Neural cell (in vitro differentiated cells): ENCODE data around the gene MAP3K20. TPM values are rescaled to one million over a fixed set of nuclear protein-coding genes. Genes with fewer than 3 reads are reported as not detected.

Experiments used
- H2AFZ ChIP-seq: fragments of 200-600, 300-800 bp; sonication (generic), shearing (Covaris generic); 2 replicates; pipeline ENCODE4 v1.6.0; 2014; ENCODE audit warnings: low read depth, mild to moderate bottlenecking, antibody characterized with exemption, low read length, moderate library complexity
- H3F3A ChIP-seq: fragments of 200-600 bp; shearing (Covaris generic); 2 replicates; pipeline ENCODE4 v1.6.1; 2016; ENCODE audit warnings: mild to moderate bottlenecking, moderate library complexity, mixed read lengths, antibody characterized with exemption, low read length; ENCODE audit not compliant: insufficient read depth, poor library complexity, severe bottlenecking
- H3K27ac ChIP-seq: fragments of 200-600, 300-800 bp; sonication (generic), shearing (Covaris generic); 2 replicates; pipeline ENCODE4 v1.5.1; 2014; ENCODE audit warnings: mild to moderate bottlenecking, low read length, moderate library complexity
- H3K27me3 ChIP-seq: fragments of 300-800, 200-600 bp; sonication (generic), shearing (Covaris generic); 2 replicates; pipeline ENCODE4 v1.6.0; 2014; ENCODE audit warnings: mild to moderate bottlenecking, low read depth, low read length, moderate library complexity; ENCODE audit not compliant: insufficient read depth
- H3K36me3 ChIP-seq: fragments of 300-800, 200-600 bp; sonication (generic), shearing (Covaris generic); 2 replicates; pipeline ENCODE4 v1.5.1; 2014; ENCODE audit warnings: mild to moderate bottlenecking, antibody characterized with exemption, low read length, moderate library complexity; ENCODE audit not compliant: insufficient read depth
- H3K4me2 ChIP-seq: fragments of 300-800, 200-600 bp; sonication (generic), shearing (Covaris generic); 2 replicates; pipeline ENCODE4 v1.6.0; 2014; ENCODE audit warnings: mild to moderate bottlenecking, low read length
- H3K4me3 ChIP-seq: fragments of 300-800, 200-600 bp; sonication (generic), shearing (Covaris generic); 2 replicates; pipeline ENCODE4 v1.5.1; 2014; ENCODE audit warnings: mild to moderate bottlenecking, low read length, moderate library complexity
- H3K79me2 ChIP-seq: fragments of 200-600 bp; shearing (Covaris generic); replicated peaks from 2 replicates; pipeline ENCODE4 v1.6.0; 2014; ENCODE audit warnings: mild to moderate bottlenecking, low read length, moderate library complexity; ENCODE audit not compliant: insufficient read depth
- H3K9ac ChIP-seq: fragments of 300-800, 200-600 bp; sonication (generic), shearing (Covaris generic); 2 replicates; pipeline ENCODE4 v1.6.1; 2016; ENCODE audit warnings: mild to moderate bottlenecking, low read length, mixed read lengths
- H3K9me2 ChIP-seq: fragments of 200-600 bp; shearing (Covaris generic); 2 replicates; pipeline ENCODE4 v1.6.1; 2016; ENCODE audit warnings: mild to moderate bottlenecking, low read length, mixed read lengths; ENCODE audit not compliant: insufficient read depth
- H3K9me3 ChIP-seq: fragments of 200-600, 300-800 bp; sonication (generic), shearing (Covaris generic); 2 replicates; pipeline ENCODE4 v1.6.1; 2016; ENCODE audit warnings: mild to moderate bottlenecking, mixed run types, low read length, moderate library complexity, mixed read lengths
- H4K20me1 ChIP-seq: fragments of 200-600 bp; shearing (Covaris generic); 2 replicates; pipeline ENCODE4 v1.6.1; 2016; ENCODE audit warnings: mild to moderate bottlenecking, mixed run types; ENCODE audit not compliant: insufficient read depth
- CTCF ChIP-seq: fragments of 450-650 bp; IDR thresholded peaks from 2 replicates; pipeline ENCODE4 v1.5.1; 2014; ENCODE audit warnings: antibody characterized with exemption, mild to moderate bottlenecking, moderate library complexity; ENCODE audit not compliant: poor library complexity, severe bottlenecking
- EP300 ChIP-seq: fragments of 450-650 bp; conservative IDR thresholded peaks from 2 replicates; pipeline ENCODE4 v1.6.1; 2014; ENCODE audit warnings: antibody characterized with exemption, mild to moderate bottlenecking, moderate library complexity; ENCODE audit not compliant: poor library complexity, severe bottlenecking
- EZH2 ChIP-seq: fragments of 200-600, 300-800 bp; shearing (Covaris generic), sonication (generic); IDR thresholded peaks from 2 replicates; pipeline ENCODE4 v1.6.1; 2014; ENCODE audit warnings: antibody characterized with exemption, low read length, borderline replicate concordance, mild to moderate bottlenecking; ENCODE audit not compliant: insufficient read depth, poor library complexity, severe bottlenecking
- MXI1 ChIP-seq: fragments of 450-650 bp; conservative IDR thresholded peaks from 2 replicates; pipeline ENCODE4 v1.6.1; 2014; ENCODE audit warnings: antibody characterized with exemption, mild to moderate bottlenecking; ENCODE audit not compliant: poor library complexity, severe bottlenecking
- POLR2AphosphoS5 ChIP-seq: IDR thresholded peaks from 2 replicates; pipeline ENCODE4 v1.6.1; 2012
- RAD21 ChIP-seq: fragments of 450-650 bp; conservative IDR thresholded peaks from 2 replicates; pipeline ENCODE4 v1.6.1; 2014; ENCODE audit warnings: antibody characterized with exemption, mild to moderate bottlenecking, moderate library complexity
- REST ChIP-seq: IDR thresholded peaks from 2 replicates; pipeline ENCODE4 v1.6.1; 2012; ENCODE audit warnings: borderline replicate concordance
- SMC3 ChIP-seq: fragments of 450-650 bp; conservative IDR thresholded peaks from 2 replicates; pipeline ENCODE4 v1.6.1; 2014; ENCODE audit warnings: antibody characterized with exemption, mild to moderate bottlenecking, moderate library complexity; ENCODE audit not compliant: poor library complexity
- TAF1 ChIP-seq: IDR thresholded peaks from 2 replicates; pipeline ENCODE4 v1.6.1; 2012; ENCODE audit warnings: low read depth
- polyA plus RNA-seq: library from polyadenylated mRNA; depleted of rRNA; stranded (reverse); fragments of >200 nt; gene quantifications from 2 replicates; pipeline ENCODE4 v1.2.3, GENCODE V29; 2014

MAP3K20 gene
- polyA plus RNA-seq, 1 donor from 2014 or later, result 0.48 TPM

DNA sequence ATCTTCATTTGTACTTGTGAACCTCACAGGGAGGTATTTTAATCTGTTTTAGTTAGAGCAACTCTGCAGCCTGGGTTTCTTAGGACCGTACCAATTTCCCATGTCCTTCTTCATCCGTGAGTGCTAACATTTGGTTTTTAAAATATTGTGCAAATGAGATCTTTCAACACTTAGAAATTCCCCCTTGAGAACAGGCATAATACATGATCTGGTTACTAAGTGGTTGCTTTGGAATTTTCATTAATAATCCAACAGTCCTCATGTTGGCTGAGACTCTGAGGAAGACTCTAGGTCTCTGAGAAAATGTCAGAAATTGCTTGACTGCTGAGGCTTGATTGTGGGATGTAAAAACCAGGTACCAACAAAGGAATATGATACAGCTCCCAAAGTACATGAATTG is 153.4 kb downstream of the MAP3K20 start:
- no peaks in the 10 kb centered on the region for H3K9me3 ChIP-seq

DNA sequence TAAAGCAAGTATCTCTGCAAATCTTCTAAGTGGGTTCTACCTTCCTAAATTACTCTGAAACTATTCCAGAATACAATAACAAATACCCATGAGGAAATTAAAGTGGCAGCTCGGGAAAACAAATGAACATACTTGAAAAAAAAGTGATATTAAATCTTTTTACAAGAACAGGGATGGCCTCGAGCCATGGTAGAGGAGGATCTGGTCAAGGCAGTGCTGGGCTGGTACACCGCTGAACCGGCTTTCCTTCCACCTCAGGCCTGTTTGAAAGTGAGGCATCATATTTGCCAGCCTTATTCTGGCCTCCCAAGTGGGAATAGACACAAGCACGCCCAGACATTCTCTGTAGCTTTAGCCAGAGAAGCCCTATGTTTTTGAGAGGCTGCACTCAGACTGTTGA is 154.5 kb downstream of the MAP3K20 start:
- H2AFZ ChIP-seq, result no peak overlapping the region
- no peaks in the 10 kb centered on the region for H3K9me3 ChIP-seq
- no peaks in the 10 kb centered on the region for H3K36me3 ChIP-seq
- H3K4me2 ChIP-seq, result no peak overlapping the region
- H3F3A ChIP-seq, result no peaks in the 10 kb centered on the region
- H3K27me3 ChIP-seq, result peaks cover 4% of the 10 kb centered on the region
- H3K9ac ChIP-seq, result no peak overlapping the region
- H3K79me2 ChIP-seq, result no peaks in the 10 kb centered on the region
- H3K9me2 ChIP-seq, result no peaks in the 10 kb centered on the region
- H3K27ac ChIP-seq, result no peak overlapping the region
- H3K4me3 ChIP-seq, result no peak overlapping the region
- no peaks in the 10 kb centered on the region for H4K20me1 ChIP-seq
- no peak for TF ChIP-seq EP300
- TF ChIP-seq MXI1, result no peak
- no peak for TF ChIP-seq EZH2
- no peak for TF ChIP-seq RAD21
- no peak for TF ChIP-seq SMC3
- TF ChIP-seq TAF1, result no peak
- TF ChIP-seq REST, result no peak

More for the DNA sequence above, 153.4 kb downstream of the MAP3K20 start:
- H3K36me3 ChIP-seq, result no peaks in the 10 kb centered on the region
- H3F3A ChIP-seq, result no peaks in the 10 kb centered on the region
- no peak overlapping the region for H3K27ac ChIP-seq
- no peak overlapping the region for H2AFZ ChIP-seq
- H3K27me3 ChIP-seq, result peaks cover 4% of the 10 kb centered on the region
- no peak for TF ChIP-seq RAD21
- TF ChIP-seq POLR2AphosphoS5, result no peak
- no peak for TF ChIP-seq SMC3
- no peak for TF ChIP-seq EZH2
- no peak for TF ChIP-seq CTCF
- TF ChIP-seq MXI1, result no peak
- no peak for TF ChIP-seq EP300
- TF ChIP-seq REST, result no peak
- no peak for TF ChIP-seq TAF1
- no peaks in the 10 kb centered on the region for H3K9me2 ChIP-seq
- H3K4me3 ChIP-seq, result no peak overlapping the region
- H4K20me1 ChIP-seq, result no peaks in the 10 kb centered on the region
- no peak overlapping the region for H3K9ac ChIP-seq
- no peaks in the 10 kb centered on the region for H3K79me2 ChIP-seq
- H3K4me2 ChIP-seq, result no peak overlapping the region
